GM18951 (cell line): ENCODE measurements around the gene SOX6.

Experiments
- POLR2A ChIP-seq: IDR thresholded peaks from 4 replicates; pipeline ENCODE4 v1.6.1; 2011; ENCODE audit warnings: mild to moderate bottlenecking; ENCODE audit not compliant: insufficient read length, insufficient read depth; ENCODE audit errors: extremely low read depth
- in situ Hi-C: fragments of 300-500 bp; cut with MboI; formaldehyde crosslinking; loops from one replicate; pipeline ENCODE4 v1.12.0; 2022; ENCODE audit warnings: low sequenced_read_pairs, mixed read lengths, inconsistent platforms; ENCODE audit not compliant: unreplicated experiment

SOX6 gene

DNA sequence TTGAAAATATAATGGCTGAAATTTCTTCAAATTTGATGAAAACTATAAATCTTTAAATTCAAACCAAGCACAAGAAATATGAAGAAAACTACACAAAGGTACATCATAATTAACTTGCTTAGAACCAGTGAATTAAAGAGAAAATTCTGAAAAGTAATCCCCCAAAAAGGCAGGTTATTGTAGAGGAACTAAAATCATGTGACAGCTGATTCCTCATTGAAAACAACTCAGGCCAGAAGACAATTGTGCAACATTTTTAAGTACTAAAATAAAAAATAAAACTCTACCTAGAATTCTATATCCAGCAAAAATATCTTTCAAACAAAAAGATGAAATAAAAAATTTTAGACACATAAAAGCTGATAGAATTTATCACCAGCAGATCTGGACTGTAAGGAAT, 90.3 kb downstream of the SOX6 start:
- in situ Hi-C loops = no loop called here
- no peak for TF ChIP-seq POLR2A

DNA sequence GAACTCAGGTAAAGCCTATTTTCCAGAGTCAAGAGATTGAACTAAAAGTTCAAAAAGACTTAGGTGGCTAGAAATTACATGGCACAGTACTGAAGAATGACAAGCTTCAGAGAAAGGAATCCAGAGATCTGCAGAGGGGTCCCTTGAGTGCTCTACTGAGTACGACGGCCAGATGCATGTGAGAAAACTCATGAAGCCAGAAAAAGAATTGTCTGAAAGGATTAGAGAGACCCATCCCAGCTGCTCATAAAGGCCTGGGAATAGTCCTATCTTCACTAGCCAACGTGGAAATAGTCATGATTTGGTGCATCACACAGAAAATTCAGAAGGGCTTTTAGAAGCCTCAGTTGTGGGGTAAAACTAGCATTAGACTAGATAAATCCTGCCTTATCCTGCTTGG, 91.3 kb downstream of the SOX6 start:
- in situ Hi-C loops = no loop called here

DNA sequence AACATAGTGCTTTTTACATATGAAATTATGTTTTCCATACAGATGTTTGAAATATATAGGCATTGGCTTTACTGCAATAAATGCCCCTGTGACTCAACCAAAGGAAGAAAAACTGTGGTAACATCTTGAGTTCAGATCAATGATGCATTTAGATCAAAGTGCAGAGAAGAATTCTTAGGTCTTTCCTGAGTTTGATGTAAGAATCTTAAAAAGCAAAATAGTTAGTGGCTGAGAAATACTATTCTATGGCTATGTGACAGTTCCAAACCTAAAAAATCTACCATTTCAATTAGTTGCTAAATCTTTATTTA, 93.7 kb downstream of the SOX6 start:
- in situ Hi-C loops = no loop called here
- no peak for TF ChIP-seq POLR2A

More for the DNA sequence above, 91.3 kb downstream of the SOX6 start:
- no peak for TF ChIP-seq POLR2A

DNA sequence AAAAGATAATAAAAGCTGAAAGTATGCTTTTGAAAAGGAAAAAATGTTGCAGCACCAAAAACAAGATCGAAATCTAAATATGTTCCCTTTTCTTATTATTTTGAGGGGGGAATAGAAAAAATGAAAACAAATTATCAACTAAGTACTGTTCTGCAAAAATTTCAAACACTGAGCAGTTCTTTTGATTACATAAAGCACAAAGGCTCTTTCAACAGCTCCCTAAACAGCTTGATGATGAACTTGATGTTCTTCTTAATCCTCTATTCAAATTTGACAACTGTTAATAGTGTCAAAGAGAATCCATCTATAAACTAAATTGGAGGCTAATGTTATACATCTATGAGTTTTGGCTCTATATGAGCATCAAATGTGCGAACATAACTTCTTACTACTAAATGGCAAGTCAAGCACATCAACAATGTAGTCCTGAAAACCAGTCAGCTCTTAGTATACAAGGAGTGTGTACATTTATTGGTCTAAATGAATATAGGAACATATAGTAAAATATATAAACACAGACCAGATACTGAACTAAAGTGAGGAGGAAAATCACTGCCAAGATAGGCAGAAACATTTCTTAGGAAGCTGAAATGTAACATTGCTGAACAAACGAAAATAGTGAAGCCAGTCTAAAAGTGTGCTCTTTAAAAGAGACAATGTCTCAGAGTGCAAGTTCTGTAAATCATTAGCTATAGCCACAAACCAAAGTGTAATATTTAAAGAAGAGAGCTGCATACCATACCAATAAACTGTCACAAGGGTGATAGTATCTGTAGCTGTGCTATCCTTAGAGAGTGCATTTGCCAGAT, 94.3 kb downstream of the SOX6 start:
- TF ChIP-seq POLR2A = no peak
- in situ Hi-C loops = no loop called here

DNA sequence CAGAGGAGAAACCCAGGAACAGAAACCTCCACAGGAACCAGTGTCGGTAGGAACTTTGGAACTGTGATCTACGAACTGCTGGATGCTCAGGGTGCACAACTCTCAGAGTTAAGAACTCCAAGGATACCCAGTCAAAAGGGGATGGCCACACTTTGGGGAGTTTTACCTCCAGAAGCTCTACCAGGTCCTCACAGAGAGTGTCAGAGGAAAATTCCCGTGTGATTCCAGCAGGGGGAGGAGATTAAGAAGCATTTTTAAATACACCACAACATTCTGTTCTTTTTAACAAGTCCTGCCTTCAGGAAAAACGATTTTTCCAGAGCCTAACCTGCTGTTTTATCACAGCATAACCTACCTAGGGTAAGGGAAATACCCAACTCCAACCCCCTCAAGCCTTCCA, 104.0 kb downstream of the SOX6 start:
- in situ Hi-C loops = no loop called here
- TF ChIP-seq POLR2A = no peak

DNA sequence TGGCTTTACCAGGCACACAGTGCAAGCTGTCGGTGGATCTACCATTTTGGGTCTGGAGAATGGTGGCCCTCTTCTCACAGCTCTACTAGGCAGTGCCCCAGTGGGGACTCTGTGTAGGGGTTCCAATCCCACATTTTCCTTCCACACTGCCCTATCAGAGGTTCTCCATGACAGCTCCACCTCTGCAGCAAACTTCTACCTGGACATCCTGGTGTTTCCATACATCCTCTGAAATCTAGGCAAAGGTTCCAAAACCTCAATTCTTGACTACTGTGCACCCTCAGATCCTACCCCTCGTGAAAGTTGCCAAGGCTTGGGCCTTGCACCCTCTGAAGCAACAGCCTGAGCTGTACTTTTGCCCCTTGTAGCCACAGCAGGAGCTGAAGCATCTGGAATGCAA, 108.1 kb downstream of the SOX6 start:
- in situ Hi-C loops = no loop called here
- no peak for TF ChIP-seq POLR2A

DNA sequence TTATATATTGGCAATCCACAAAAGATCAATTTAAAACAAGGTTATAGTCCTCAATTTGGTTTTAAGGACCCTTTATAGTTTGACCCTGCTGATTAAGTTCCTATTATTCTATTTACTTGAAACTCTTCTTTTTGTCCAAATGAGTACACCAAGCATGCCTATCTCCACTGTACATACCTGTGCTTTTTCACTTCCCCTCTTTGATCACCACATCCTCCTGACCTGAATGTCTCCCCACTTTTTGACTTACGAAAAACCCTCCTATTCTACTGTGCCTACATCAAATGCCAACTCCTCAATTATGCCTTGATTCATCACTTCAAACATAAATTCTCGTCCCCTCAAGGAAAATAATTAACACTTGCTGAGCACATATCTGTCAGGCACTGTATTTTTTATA, 113.5 kb downstream of the SOX6 start:
- no peak for TF ChIP-seq POLR2A
- in situ Hi-C loops = no loop called here

DNA sequence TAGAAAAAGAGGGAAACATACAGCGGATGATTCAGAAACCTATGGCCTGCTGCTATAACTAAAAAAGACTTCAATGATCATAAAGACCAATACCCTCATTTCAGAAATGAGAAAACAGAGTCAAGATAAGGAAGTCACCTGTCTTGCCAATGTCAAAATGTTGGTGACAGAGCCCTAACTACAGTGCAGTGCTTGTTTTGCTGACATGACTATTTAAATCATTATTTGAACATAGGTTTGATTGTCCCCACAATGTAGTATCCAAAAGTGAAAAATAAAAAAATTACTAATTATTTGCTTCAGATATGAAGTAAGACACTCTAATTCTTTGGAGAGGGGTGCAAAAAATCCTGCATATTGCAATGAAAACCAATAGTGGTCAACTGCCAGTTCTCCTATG, 115.7 kb downstream of the SOX6 start:
- in situ Hi-C loops = no loop called here
- no peak for TF ChIP-seq POLR2A

DNA sequence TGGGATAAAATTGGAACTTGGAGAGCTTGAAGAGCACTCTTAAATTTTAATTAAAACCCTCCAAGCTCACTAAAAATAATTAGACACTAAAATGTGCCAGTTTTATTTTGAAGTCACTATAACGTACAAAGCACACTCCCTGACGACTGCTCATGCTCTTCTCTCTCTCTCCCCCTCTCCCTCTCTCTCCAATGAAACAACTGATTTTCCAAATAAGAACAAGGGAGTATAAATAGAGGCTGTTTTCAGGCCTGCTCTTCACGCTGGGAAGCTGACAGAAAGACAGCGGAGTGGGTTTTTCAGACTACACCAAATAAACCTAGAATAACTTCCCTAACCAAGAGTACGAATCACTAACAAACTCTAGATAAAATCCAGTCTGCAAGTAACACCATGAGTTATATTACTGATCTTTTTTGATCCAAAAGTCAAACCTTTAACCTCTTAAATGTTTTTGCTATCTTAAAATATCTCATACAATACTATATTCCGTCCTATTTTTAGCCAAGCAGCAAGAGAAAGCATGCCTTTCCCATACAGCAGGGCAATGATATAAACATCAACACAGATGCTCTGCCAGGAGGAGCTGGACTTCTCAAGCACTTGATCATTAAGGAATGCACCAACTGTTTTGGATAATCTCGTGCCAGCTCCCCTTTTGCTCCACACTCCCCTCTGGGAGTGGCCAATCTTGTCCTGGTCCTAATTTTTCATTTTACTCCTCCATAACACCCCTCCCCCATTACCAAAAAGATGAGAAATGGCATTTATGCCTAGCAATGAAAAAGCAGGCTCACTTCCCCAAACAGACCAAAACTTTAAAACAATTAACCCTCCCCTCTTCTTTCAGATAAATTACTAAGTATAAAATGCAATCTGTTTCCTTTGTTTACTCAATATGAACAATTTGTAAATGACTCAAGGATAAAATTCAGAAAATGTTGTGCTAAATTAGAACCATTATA, 116.9 kb downstream of the SOX6 start:
- no peak for TF ChIP-seq POLR2A

DNA sequence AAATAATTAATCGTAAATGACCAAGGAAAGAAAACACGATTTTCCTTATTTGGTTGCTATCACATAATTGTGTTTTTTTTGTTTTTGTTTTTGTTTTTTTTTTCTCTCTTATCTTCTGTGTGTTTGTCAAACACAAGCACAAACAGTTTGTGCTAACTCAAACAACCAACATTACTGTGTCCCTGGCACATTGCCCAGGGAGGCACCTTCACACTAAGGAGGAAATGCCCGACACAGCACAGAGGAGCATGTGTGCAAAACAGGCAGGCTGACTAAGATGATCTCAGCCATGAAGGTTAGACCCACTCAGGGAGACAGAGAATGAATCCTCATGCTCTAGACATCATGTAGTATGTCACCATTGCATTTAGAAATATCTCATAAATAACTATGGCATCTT, 130.1 kb downstream of the SOX6 start:
- in situ Hi-C loops = no loop called here
- TF ChIP-seq POLR2A = no peak

More for the DNA sequence above, 116.9 kb downstream of the SOX6 start:
- in situ Hi-C loops = no loop called here

DNA sequence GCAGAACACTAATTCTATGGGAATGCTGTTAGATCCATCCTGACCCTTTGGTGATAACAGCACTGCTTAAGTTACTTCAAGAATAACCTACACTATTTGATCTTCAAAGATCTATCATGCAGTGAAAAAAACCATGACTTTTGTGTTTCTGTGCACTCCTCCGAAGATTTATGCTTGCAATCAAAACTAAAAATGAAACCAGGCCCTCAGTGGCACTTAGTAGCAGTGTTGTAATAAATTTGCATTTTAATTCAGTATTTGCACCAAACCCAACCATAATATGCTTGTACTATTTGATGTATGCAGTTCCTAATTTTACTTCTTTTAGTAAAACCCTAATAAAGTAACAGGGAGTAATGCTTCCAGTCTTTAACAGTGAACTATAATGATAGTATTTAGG, 130.7 kb downstream of the SOX6 start:
- in situ Hi-C loops = no loop called here
- TF ChIP-seq POLR2A = no peak

DNA sequence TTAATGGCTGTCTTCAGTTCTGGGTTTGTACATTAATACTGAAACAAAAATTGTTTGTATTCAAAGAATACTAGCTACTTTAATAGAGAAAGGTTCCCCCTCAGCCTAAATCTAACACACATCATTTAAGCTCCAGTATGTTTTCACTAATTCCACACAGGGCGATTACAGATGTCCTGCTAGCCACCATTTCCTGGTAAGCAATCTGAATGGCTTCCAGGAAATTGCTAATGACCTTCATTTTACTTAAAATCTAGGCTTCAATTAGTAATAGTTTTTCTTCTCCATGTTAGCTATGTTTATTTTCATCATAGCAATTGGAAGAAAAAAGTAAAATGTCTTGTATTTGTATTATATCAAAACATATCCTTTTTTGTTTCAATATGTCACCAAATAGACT, 132.8 kb downstream of the SOX6 start:
- in situ Hi-C loops = no loop called here
- no peak for TF ChIP-seq POLR2A

DNA sequence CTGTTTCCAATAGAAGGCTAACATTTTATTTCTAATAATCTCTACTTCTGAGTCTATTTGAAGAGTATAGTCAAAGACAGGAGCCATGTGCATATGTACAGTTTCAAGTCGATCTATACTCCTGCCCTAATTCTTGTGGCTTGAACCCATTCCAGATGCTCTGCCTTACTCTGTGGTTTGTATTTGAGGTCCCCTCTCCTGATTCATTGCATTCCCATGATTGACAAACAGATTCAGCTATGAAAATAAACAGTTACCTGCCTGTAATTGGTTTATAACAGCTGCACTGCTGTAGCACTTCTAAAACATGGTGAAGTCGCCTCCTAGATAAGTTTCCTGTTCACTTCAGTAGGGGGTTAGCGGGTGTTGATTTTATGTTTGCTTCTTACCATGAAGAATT, 138.7 kb downstream of the SOX6 start:
- no peak for TF ChIP-seq POLR2A
- in situ Hi-C loops = no loop called here

DNA sequence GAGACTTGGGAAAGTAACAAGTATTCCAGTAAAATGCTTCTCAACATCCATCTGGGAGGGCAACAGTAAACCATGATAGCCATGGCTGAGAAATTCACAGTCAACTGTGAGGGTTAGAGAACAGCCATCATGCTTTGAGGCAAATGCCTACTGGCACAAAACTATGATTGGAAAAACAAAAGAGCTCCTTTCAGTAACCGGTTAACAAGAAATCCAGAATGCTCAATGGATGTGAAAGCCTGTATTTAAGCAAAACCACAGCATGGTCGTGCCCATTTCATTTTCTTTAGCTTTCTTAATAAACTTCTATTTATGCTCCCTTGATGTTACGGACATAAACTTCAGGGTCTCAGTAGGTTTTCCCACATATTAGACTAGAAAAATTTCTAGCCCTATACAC, 139.5 kb downstream of the SOX6 start:
- TF ChIP-seq POLR2A = no peak
- in situ Hi-C loops = no loop called here
